ENCODE data around the gene PRKD1. TPM values are rescaled to one million over a fixed set of nuclear protein-coding genes. Genes with fewer than 3 reads are reported as not detected.

Gene PRKD1
- total and polyA plus RNA-seq, 7 donors, result 0.65 to 2.5 (median 1.5) TPM

DNA sequence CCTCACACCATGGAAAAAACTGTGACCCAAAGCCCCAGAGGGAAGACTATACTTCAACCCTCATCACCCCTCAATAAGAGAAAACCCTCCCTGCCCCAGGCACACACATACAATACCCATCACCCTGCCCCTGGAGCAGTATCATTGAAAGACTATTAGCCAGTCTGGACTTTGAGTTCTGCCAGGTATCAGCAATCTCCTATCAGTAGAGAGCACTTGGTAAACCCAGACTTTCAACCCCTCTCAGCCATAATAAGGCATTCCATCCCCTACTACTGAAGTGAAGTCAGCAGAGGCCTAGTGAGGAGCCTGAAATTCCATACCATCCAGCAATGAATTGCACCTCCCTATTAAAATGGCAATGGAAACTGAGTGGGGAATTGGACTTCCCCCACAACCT is 16.4 kb upstream of the PRKD1 start:
- no peaks in the 10 kb centered on the region for H3K9me3 ChIP-seq
- no peaks in the 10 kb centered on the region for H3K4me1 ChIP-seq
- H3K27me3 ChIP-seq (ENCODE audit: insufficient read depth in 3 of 3, low read length in 2 of 3), result no peaks in the 10 kb centered on the region
- H3K36me3 ChIP-seq (ENCODE audit: insufficient read depth in 1 of 2, low read depth in 1 of 2), result no peaks in the 10 kb centered on the region
- no peak overlapping the region for H3K4me3 ChIP-seq
- intact Hi-C loops (cut with DNase I), result no loop called here
- no peak overlapping the region for H3K27ac ChIP-seq
- TF ChIP-seq, protein P1, sequence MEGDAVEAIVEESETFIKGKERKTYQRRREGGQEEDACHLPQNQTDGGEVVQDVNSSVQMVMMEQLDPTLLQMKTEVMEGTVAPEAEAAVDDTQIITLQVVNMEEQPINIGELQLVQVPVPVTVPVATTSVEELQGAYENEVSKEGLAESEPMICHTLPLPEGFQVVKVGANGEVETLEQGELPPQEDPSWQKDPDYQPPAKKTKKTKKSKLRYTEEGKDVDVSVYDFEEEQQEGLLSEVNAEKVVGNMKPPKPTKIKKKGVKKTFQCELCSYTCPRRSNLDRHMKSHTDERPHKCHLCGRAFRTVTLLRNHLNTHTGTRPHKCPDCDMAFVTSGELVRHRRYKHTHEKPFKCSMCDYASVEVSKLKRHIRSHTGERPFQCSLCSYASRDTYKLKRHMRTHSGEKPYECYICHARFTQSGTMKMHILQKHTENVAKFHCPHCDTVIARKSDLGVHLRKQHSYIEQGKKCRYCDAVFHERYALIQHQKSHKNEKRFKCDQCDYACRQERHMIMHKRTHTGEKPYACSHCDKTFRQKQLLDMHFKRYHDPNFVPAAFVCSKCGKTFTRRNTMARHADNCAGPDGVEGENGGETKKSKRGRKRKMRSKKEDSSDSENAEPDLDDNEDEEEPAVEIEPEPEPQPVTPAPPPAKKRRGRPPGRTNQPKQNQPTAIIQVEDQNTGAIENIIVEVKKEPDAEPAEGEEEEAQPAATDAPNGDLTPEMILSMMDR (IDR thresholded peaks at IDR 0.05), result no peak
- no peak for ATAC-seq
- DNase-seq, result no peak

DNA sequence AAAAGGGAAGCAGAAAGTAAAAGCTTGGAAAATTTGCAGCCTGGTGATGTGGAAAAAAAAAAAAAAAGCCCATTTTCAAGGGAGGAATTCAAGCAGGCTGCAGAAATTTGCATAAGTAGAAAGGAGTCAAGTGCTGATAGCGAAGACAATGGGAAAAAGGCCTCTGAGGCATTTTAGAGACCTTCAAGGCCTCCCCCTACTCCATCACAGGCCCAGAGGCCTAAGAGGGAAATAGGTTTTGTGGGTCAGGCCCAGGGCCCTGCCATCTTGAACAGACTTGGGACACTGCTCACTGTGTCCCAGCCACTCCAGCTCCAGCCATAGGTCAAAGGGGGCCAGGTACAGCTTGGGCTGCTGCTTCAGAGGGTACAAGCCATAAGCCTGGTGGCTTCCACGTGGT is 13.8 kb upstream of the PRKD1 start:
- no peaks in the 10 kb centered on the region for H3K27me3 ChIP-seq (ENCODE audit: insufficient read depth in 3 of 3, low read length in 2 of 3)
- WGBS, 3 donors, result 59 to 60% (median 59%) methylated on average over 2 of the region's 2 CpGs
- H3K36me3 ChIP-seq (ENCODE audit: insufficient read depth in 1 of 2, low read depth in 1 of 2), result no peaks in the 10 kb centered on the region
- H3K4me3 ChIP-seq, result no peak overlapping the region
- DNase-seq (no peak), ATAC-seq (no peak)
- no peak overlapping the region for H3K27ac ChIP-seq
- no peaks in the 10 kb centered on the region for H3K9me3 ChIP-seq
- intact Hi-C loops (cut with DNase I), result no loop called here
- no peaks in the 10 kb centered on the region for H3K4me1 ChIP-seq
- TF ChIP-seq, protein P1 (IDR thresholded peaks at IDR 0.05), result no peak

DNA sequence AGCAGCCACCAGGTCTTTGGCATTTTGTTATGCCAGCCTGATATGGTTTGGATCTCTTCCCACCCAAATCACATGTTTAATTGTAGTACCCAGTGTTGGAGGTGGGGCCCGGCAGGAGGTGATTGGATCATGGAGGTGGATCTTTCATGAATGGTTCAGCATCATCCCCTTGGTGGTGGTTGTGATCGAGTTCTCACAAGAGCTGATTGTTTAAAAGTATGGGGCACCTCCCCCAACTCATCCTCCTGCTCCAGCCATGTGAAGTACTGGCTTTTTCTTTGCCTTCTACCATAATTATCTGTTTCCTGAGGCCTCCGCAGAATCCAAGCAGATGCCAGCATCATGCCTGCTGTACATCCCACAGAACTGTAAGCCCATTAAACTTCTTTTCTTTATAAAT is 12.8 kb upstream of the PRKD1 start:
- DNase-seq (no peak), ATAC-seq (no peak)
- no peaks in the 10 kb centered on the region for H3K9me3 ChIP-seq
- H3K4me1 ChIP-seq, result no peaks in the 10 kb centered on the region
- TF ChIP-seq, protein P1 (IDR thresholded peaks at IDR 0.05), result no peak
- H3K27ac ChIP-seq, result no peak overlapping the region
- intact Hi-C loops (cut with DNase I), result no loop called here
- H3K27me3 ChIP-seq (ENCODE audit: insufficient read depth in 3 of 3, low read length in 2 of 3), result no peaks in the 10 kb centered on the region
- no peak overlapping the region for H3K4me3 ChIP-seq
- WGBS, 3 donors, result 82 to 86% (median 85%) methylated on average over 3 of the region's 3 CpGs
- H3K36me3 ChIP-seq (ENCODE audit: insufficient read depth in 1 of 2, low read depth in 1 of 2), result no peaks in the 10 kb centered on the region

DNA sequence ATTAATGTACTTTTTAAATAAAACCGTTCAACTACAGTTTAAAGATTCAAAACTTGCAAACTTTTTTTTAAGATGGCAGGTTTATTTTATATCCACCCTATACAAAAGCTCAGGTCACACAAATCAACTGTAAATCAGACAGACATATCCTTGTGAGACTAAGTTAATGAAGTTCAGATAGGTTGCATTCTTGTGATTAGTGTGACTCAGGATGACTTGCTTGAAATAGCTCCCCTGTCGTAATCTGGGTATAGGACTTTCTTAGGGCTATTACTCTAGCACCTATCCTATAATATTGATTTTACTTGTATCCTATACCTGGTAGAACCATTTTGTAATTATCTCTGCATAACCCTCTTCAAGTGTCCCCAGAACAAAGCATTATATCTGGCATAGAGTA is 9.5 kb upstream of the PRKD1 start:
- Histone ChIP-seq H3K27me3 (ENCODE audit: insufficient read depth in 3 of 3, low read length in 2 of 3) (no peaks in the 10 kb centered on the region), H3K9me3 (no peaks in the 10 kb centered on the region), H3K36me3 (ENCODE audit: insufficient read depth in 1 of 2, low read depth in 1 of 2) (no peaks in the 10 kb centered on the region), H3K4me1 (no peaks in the 10 kb centered on the region), H3K27ac (no peak overlapping the region), H3K4me3 (no peak overlapping the region)
- TF ChIP-seq, protein P1 (IDR thresholded peaks at IDR 0.05), result no peak
- no peak for DNase-seq
- WGBS, 3 donors, result 86 to 92% (median 89%) methylated on average over 2 of the region's 2 CpGs
- no peak for ATAC-seq
- intact Hi-C loops (cut with DNase I), result no loop called here

DNA sequence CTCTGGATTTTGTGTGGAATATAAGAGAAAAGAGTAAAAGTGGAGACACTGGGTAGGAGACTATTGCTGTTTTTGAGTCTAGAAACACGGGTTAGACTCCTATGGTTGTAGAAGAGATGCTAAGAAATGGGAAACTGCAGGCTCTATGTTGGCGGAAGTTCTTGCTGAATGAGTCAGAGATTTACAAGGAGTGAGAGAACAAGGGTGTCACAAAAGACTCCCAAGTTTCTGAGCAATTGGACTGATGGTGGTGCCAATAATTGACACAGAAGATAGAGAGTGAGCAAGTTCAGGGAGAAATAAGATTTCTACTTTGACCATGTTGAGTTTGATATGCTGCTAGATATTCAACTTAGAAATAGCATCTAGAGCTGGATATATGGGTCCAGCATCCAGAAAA is 2.6 kb upstream of the PRKD1 start:
- Histone ChIP-seq H3K27ac (no peak overlapping the region), H3K9me3 (no peaks in the 10 kb centered on the region), H3K4me3 (no peak overlapping the region), H3K36me3 (ENCODE audit: insufficient read depth in 1 of 2, low read depth in 1 of 2) (no peaks in the 10 kb centered on the region), H3K4me1 (peaks cover 12% of the 10 kb centered on the region), H3K27me3 (ENCODE audit: insufficient read depth in 3 of 3, low read length in 2 of 3) (no peaks in the 10 kb centered on the region)
- DNase-seq, result no peak
- intact Hi-C loops (cut with DNase I), result no loop called here
- ATAC-seq, result no peak
- WGBS, 3 donors, result 63 to 72% (median 69%) methylated on average over 2 of the region's 2 CpGs
- TF ChIP-seq, protein P1 (IDR thresholded peaks at IDR 0.05), result no peak
